ENCODE measurements around the gene SH3RF3. TPM values are rescaled to one million over a fixed set of nuclear protein-coding genes. Genes with fewer than 3 reads are reported as not detected.

The SH3RF3 gene
- total RNA-seq, 2 experiments from 2014 or later, result 2.2 to 2.5 TPM

DNA sequence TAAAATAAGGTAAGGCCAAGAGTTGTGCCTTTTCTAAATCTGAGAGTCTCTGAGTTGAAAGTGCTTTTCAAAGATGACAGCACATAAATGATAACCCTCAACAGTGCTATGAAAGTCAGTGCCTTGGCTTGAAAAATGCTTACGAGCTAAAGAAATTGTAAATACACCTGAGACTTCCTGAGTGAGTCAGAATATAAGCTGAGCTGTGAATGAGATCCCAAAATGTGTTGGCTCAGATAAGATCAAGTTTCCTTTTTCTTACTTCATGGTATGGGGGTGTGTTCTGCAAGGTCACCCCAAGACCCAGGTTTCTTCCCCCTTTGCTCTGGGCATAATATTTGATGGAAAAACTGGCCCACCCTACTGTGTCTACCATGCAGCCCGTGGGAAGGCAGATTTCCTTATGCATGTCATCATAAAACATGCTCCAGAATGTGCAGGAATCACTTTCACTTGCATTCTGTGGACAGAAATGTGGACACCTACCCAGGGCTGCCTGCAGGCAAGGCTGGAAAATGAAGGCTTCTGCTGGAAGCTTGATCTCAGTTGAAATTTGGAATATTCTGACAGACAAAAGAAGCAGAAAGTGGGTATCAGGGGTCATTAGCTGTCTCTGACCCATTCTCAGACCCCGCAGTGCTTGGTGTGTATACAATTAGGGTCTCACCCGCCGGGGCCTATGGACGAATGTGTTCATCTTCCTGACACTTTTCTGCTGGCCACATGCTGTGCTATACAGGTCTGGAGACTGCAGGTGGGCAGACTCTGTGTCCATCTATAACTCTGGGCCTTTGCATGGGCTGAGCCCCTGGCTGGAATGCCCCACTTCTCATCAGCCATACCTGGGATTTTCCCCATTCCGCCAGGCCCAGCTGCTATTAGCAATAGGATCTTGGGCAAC, 212.6 kb downstream of the SH3RF3 start:
- H3K27me3 Mint-ChIP-seq, result no peaks in the 10 kb centered on the region
- no peaks in the 10 kb centered on the region for H3K9me3 Mint-ChIP-seq
- no peak for DNase-seq
- H3K4me3 Mint-ChIP-seq, result no peak overlapping the region
- H3K27ac Mint-ChIP-seq, result no peak overlapping the region
- no peaks in the 10 kb centered on the region for H3K36me3 Mint-ChIP-seq
- H3K4me1 Mint-ChIP-seq, result peaks cover 23% of the 10 kb centered on the region

DNA sequence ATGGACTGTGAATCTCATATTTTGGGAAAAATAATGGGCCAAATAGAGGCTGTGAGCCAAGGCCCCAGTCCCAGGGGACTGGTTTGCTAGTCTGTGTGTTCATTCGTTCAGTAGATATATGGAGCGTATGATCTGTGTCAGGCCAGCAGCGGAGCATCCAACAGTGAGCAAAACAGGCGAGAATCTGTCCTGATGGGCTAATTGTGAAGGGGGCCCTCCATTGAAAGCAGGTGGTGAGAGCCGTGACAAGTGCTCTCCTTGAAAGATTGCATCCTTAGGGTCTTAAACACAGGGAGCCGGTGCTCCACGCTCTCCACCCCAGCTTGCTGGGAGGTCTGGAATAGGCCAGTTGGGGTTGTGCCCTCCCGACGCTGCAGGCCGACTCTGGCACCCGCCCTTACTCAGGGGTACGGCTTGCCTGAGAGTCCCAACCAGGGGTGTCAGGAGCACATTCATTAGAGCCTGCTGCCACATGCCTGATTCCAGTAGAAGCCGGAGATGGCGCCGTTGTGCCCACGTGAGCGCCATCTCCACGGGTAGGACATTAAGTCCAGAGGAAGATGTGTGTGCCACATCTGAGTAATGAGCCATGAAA, 213.3 kb downstream of the SH3RF3 start:
- no peaks in the 10 kb centered on the region for H3K36me3 Mint-ChIP-seq
- H3K4me3 Mint-ChIP-seq, result no peak overlapping the region
- H3K27ac Mint-ChIP-seq, result no peak overlapping the region
- DNase-seq, result no peak
- no peaks in the 10 kb centered on the region for H3K9me3 Mint-ChIP-seq
- peaks cover 25% of the 10 kb centered on the region for H3K4me1 Mint-ChIP-seq
- H3K27me3 Mint-ChIP-seq, result no peaks in the 10 kb centered on the region

DNA sequence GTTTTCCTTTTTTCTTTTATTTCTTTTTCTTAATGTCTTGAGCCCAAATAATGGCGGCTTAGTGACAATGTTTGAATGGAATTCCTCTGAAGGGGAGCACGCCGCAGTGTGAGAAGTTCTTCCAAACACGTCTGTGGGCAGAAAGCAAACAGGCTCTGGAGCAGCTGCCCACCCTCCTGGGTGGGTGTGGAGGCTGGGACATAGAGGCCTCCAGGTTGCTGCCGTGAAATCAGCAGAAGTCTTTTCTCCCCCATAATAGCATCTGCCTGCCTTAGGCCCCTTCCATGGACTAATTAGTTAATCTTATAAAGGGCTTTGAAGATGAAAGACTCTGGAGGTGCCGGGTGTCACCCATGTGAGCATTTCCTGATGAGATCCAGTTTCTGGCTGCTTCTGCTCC, 213.9 kb downstream of the SH3RF3 start:
- Mint-ChIP-seq H3K4me3 (no peak overlapping the region), H3K36me3 (no peaks in the 10 kb centered on the region), H3K9me3 (no peaks in the 10 kb centered on the region), H3K27me3 (no peaks in the 10 kb centered on the region), H3K27ac (no peak overlapping the region), H3K4me1 (peaks cover 28% of the 10 kb centered on the region)
- DNase-seq, result no peak

DNA sequence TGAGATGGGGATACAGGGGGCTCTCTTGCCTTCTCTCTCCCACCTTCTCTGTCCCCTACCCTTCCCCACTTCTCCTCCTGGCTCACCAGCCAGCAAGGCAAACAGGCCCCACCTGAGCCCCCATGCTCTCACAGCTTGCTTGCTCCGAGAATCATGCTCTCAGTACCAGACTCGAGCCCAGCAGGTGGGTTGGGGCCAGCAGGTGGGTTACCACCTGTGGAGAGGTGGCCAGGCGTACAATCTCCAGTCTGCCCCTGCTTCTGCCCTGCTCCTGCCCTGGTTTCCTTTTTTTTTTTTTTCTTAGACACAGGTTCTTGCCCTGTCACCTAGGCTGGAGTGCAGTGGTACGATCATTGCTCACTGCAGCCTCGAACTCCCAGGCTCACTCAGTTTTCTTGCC, 214.5 kb downstream of the SH3RF3 start:
- H3K27ac Mint-ChIP-seq, result no peak overlapping the region
- H3K4me3 Mint-ChIP-seq, result no peak overlapping the region
- DNase-seq, result no peak
- no peaks in the 10 kb centered on the region for H3K27me3 Mint-ChIP-seq
- no peaks in the 10 kb centered on the region for H3K9me3 Mint-ChIP-seq
- H3K4me1 Mint-ChIP-seq, result peaks cover 33% of the 10 kb centered on the region
- H3K36me3 Mint-ChIP-seq, result no peaks in the 10 kb centered on the region

DNA sequence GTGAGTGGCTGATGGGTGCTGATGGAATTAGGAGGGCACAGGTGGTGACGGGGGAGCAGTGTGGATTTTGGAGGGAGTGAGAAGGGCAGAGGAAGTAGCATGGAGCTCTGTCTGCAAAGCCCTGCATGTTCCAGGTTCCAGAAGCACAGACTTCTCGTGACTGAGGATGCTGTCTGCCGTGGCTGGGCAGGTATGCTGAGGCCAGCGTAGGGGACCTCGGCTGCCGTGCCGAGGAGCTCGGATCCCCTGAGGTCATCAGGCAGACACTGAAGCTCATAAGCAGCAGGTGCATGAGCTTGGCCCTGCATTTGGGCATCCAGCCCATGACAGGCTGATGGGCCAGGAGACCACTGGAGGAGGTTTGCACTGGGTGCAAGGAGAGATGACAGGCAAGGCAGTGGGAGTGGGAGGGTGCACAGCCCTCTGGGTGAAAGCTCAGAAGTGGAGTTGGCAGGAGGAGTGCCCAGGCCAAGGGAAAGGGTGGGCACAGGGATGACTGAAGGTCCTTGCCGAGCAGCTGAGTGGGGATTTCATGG, 215.3 kb downstream of the SH3RF3 start:
- Mint-ChIP-seq H3K4me3 (no peak overlapping the region), H3K27ac (no peak overlapping the region), H3K27me3 (no peaks in the 10 kb centered on the region), H3K36me3 (no peaks in the 10 kb centered on the region), H3K9me3 (no peaks in the 10 kb centered on the region), H3K4me1 (peaks cover 42% of the 10 kb centered on the region)
- DNase-seq, result no peak

DNA sequence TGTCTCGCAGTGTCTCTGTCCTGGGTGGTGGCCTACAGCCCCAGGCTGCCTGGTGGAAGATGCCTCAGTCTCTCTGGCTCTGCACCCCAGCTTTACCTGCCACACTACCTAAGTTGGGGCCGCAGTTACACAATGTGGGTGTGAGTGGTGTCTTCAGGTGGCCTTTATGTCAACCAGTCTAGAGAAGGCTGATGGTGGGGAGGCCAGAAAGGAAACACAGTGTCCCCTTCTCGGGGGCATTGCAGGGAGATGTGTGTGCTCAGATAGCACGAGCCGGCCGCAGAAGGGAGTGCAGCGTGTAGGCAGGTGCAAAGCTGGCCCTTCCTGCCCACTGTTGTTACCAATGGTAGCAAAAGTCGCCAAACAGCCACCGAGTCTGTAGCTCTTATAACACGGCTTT, 216.1 kb downstream of the SH3RF3 start:
- peaks cover 46% of the 10 kb centered on the region for H3K4me1 Mint-ChIP-seq
- no peak for DNase-seq
- H3K27ac Mint-ChIP-seq, result no peak overlapping the region
- H3K9me3 Mint-ChIP-seq, result no peaks in the 10 kb centered on the region
- H3K4me3 Mint-ChIP-seq, result no peak overlapping the region
- H3K36me3 Mint-ChIP-seq, result no peaks in the 10 kb centered on the region
- H3K27me3 Mint-ChIP-seq, result no peaks in the 10 kb centered on the region

DNA sequence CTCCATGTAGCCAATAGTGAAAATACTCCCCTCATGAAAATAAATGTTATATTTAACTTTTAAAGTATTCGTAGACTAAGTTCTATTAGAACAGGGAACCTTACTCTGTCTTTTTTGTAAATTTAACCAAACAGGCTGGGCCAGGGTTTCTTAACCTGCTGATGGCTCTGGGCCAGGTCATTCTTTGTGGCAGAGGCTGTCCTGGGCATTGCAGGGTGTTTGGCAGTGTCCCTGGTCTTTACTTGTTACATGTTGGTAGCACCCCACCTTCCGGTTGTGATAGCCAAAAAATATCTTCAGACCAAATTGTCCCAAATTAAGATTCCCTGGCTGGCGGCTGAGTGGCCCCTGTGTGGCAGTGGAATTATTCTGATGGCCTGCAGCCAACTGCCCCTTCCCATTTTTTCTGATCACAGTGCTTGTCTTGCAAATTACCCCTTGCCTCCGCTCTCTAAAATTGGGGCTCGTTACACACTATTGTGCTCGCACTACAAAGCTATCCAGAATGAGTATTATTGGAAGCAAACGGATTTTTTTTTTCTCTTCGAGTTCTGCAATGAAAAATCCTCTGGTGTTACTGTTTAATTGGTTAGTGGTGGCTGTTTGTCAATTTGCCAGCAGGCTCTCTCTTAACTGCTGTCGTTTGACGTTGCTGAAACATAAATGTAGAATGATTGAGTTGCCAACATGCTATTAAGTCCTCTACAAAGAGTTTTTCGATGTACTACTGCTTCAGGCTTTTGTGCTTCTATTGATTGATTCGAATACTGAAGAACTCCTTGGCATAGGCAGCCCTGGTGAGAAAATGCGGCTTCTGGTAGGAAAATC, 216.9 kb downstream of the SH3RF3 start:
- H3K4me1 Mint-ChIP-seq, result peaks cover 51% of the 10 kb centered on the region
- no peaks in the 10 kb centered on the region for H3K36me3 Mint-ChIP-seq
- H3K9me3 Mint-ChIP-seq, result no peaks in the 10 kb centered on the region
- no peak overlapping the region for H3K4me3 Mint-ChIP-seq
- H3K27ac Mint-ChIP-seq, result no peak overlapping the region
- DNase-seq, result no peak
- H3K27me3 Mint-ChIP-seq, result no peaks in the 10 kb centered on the region

DNA sequence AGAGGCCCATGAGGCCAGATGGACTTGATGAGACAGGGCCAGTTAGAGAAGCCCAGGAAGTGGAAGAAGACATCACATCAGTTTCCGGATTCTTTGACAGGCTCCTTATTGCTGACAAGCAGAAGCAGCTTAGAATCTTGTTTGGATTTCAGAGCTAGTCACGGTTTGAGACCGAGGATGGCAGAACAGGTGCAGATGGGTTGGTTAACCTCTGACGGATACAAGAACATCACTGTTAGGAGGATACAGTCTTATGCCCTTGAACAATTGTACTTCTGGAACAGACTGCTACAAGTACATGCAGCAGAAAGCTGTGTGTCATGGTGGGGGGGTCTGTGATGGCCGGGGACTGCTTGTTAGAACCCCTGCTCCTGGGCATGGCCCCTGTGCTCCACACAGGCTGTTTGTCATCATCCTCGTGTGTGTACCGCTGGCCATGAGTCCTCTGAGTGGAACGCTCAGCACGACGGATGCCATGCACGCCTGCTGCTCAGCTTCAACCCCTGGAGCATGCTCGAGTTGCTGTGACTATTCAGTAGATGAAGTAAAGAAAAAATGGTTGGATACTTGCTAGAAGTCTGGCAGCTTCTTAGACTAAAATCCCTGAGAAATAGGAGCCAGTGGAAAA, 217.7 kb downstream of the SH3RF3 start:
- H3K36me3 Mint-ChIP-seq, result no peaks in the 10 kb centered on the region
- H3K4me1 Mint-ChIP-seq, result peaks cover 50% of the 10 kb centered on the region
- no peak overlapping the region for H3K27ac Mint-ChIP-seq

DNA sequence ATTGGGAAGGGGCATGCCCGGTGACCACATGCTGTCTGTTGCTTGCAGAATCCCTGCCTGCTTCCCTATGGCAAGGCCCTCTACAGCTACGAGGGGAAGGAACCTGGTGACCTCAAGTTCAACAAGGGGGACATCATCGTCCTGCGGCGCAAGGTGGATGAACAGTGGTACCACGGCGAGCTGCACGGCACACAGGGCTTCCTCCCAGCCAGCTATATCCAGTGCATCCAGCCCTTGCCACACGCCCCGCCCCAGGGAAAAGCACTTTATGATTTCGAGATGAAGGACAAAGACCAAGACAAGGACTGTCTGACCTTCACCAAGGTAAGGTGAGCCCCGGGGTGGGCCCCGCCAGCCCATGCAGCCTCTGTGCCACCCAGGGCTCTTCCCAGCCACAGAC, 218.6 kb downstream of the SH3RF3 start:
- no peaks in the 10 kb centered on the region for H3K27me3 Mint-ChIP-seq
- DNase-seq, result no peak
- peaks cover 47% of the 10 kb centered on the region for H3K4me1 Mint-ChIP-seq
- no peaks in the 10 kb centered on the region for H3K36me3 Mint-ChIP-seq
- H3K9me3 Mint-ChIP-seq, result no peaks in the 10 kb centered on the region
- no peak overlapping the region for H3K27ac Mint-ChIP-seq
- no peak overlapping the region for H3K4me3 Mint-ChIP-seq

More for the DNA sequence above, 217.7 kb downstream of the SH3RF3 start:
- Mint-ChIP-seq H3K4me3 (no peak overlapping the region), H3K27me3 (no peaks in the 10 kb centered on the region), H3K9me3 (no peaks in the 10 kb centered on the region)
- DNase-seq, result no peak

DNA sequence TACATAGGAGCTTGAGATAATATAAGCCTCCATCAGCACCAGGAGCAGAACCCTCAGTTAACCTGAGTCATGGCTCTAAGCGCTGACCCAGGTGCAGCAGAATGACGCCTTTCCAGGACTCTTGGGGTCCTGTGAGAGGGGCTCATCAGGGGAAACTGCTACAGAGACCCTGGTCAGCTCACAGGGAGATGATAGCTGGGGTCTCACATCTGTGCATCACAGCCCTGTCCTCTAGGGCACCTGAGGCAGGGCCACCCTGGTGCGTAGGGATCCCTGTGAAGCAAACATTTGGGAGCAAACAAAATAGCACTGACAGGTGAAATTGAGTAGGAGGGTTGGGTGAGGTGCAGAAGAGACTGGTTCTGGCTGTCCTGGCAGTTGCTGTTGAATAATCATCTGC, 219.2 kb downstream of the SH3RF3 start:
- Mint-ChIP-seq H3K4me1 (peaks cover 47% of the 10 kb centered on the region), H3K27ac (no peak overlapping the region), H3K9me3 (no peaks in the 10 kb centered on the region), H3K36me3 (no peaks in the 10 kb centered on the region), H3K4me3 (no peak overlapping the region), H3K27me3 (no peaks in the 10 kb centered on the region)
- no peak for DNase-seq

DNA sequence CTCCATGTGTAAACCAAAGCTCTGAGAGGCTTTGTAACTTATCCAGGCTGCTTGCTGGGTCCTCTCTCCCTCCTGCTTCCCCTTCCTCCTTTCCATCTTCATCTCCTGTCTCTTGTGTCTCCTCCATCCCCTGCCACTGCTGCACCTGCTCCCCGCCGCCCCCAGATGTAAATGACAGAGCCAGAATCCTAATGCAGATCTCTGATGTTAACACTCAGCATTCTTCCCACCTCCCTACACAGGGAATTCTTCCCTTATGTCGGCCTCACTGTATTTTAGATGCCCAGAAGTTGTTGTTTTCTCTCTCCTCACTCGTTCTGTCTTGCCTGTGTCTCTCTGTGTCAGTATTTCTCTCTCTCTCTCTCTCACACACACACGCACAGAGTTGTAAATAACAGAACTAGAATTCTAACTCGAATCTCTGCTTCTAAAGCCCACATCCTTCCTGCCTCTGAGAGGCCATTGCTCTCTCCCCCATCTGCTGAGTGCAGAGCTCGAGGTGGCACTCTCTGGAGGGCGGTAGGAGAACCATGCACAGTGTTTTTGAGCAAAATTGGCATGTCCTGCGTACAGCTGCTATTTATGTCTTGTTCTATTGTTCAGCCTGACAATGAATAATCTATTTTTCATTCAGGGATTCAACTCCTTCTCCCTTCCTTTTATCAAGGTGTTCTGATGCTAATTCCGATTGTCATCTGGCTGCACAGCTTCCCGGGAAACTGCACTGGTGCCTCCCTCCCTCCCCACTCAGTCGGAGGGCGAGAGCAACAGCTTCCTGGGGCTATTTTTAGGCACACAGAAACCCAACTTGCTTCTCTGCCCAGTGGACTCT, 219.9 kb downstream of the SH3RF3 start:
- Mint-ChIP-seq H3K4me3 (peak overlapping the region; percentile 58), H3K9me3 (no peaks in the 10 kb centered on the region), H3K36me3 (no peaks in the 10 kb centered on the region), H3K27ac (peak overlapping the region; percentile 25), H3K4me1 (peaks cover 45% of the 10 kb centered on the region), H3K27me3 (no peaks in the 10 kb centered on the region)
- DNase-seq, result peak; percentile 11

DNA sequence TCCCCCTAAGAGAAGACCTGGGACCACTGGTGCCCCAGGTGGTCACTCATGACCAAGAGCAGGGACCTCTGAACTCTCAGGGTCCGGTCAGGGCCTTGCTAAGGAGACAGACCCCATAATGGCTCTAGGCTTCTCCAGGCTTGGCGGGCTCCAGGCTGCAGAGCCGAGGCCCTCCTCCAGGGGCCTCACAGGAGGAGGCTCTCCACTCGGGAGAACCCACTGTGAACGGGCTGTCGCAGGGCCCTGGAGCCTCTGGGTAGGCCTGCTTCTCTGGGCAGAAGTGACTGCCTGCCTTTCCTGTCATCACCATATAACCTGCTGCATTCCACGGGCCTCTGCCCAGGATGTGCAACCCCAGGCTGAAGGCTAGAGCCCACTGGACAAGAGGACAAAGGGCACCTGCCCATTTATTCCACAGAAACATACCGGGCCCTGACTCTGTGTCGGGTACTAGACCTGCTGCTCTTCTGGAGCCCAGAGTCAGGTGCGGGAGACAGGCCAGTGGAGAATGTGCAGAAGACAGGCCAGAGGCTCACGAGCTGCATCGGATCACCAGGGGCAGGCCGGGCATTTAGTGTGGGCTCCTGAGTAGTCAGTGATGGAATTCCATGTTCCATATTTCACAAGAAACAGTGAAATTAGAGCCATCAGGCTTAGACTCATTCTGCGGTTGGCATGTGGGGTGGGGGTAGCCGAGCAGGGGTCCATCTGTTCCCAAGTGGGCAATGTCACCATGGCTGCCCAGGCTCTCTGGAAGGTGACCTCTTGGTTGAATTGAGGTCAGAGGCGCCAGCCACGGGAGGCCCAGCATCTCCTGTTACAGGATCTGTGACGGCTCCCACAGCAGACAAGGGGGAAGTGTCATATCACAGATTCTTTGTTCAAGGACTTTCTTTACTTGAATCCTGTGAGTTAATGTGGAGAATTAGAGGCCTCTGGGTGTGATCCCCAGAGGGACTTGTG, 220.8 kb downstream of the SH3RF3 start:
- H3K27ac Mint-ChIP-seq, result peak overlapping the region; percentile 34
- peak; percentile 17 for DNase-seq
- H3K4me3 Mint-ChIP-seq, result no peak overlapping the region
- H3K36me3 Mint-ChIP-seq, result no peaks in the 10 kb centered on the region
- peaks cover 43% of the 10 kb centered on the region for H3K4me1 Mint-ChIP-seq
- H3K9me3 Mint-ChIP-seq, result no peaks in the 10 kb centered on the region
- H3K27me3 Mint-ChIP-seq, result no peaks in the 10 kb centered on the region

DNA sequence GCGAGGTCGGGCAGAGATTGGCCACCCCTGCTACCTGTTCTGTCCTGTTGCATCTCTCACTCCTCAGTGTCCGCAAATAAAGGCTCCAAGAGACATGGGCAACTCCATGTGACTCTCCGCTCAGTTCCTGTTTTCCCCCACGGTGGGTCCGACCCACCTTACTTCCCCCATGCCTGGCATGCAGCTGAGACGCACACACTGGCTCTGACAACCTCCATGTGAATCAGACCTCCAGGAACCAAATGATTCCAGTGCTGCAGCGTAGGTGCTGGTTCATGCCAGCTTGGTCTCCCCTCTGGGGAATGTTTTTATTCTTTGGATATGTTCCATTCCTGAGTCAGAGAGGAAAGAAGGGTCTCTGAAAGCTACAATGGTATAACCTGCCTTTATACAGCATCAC, 221.5 kb downstream of the SH3RF3 start:
- no peak overlapping the region for H3K27ac Mint-ChIP-seq

More for the DNA sequence above, 221.5 kb downstream of the SH3RF3 start:
- Mint-ChIP-seq H3K4me3 (no peak overlapping the region), H3K4me1 (peaks cover 43% of the 10 kb centered on the region), H3K36me3 (no peaks in the 10 kb centered on the region), H3K27me3 (no peaks in the 10 kb centered on the region), H3K9me3 (no peaks in the 10 kb centered on the region)
- DNase-seq, result no peak
